CD4-positive, alpha-beta T cell treated with Interferon gamma for 1 hour (primary cell): Measurements from ENCODE around the gene ATP5PB.

Experiments used
- DNase-seq: peaks from one replicate; pipeline ENCODE4 v3.0.0-alpha.2; 2020

Gene ATP5PB

DNA sequence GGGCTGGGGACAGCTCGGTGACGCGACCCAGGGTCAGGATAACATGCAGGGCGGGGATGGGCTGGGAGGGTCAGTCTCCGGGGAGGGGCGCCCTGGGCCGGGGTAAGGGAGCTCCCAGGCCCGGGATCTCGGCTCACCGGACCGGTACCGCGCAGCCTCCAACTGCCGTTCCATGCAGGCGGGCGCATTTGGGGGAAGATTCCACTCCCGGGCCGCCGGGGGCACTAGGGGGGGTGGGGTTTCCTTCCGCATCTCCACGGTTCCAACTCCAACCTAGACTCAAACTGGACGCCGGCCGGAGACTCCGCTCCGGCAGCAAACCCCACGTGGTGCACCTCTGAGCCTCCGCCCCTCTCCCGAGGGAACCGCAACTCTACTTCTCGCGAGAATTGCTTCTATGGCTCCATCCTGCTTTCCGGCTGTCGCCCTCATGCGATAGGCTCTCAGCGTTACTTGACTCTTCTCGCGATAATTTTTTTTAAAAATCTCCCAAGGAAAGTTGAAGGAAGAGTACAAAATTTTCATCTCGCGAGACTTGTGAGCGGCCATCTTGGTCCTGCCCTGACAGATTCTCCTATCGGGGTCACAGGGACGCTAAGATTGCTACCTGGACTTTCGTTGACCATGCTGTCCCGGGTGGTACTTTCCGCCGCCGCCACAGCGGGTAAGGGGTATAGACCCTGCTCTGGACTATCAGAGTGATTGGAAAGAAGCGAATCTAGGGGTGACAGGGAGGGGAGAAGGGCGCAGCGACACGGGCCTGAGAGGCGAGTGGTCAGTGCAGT is at the start of gene ATP5PB, which contains the start of gene WDR77:
ATP5PB (plus strand) TSS at position 547 of the 785 bp plus-strand sequence; CDS start at position 625, 78 bp downstream.
WDR77 (minus strand) TSS at position 339 of the 785 bp plus-strand sequence; CDS start at position 252, 87 bp downstream.
- DNase-seq = peak; percentile 96

- peak; percentile 6 for DNase-seq
Measured at GRCh38 chr1:111399792-111400610, 49.3 kb upstream of the ATP5PB start.

GRCh38 chr1:111402083-111402482 is 47.2 kb upstream of the ATP5PB start:
- DNase-seq = no peak

DNA sequence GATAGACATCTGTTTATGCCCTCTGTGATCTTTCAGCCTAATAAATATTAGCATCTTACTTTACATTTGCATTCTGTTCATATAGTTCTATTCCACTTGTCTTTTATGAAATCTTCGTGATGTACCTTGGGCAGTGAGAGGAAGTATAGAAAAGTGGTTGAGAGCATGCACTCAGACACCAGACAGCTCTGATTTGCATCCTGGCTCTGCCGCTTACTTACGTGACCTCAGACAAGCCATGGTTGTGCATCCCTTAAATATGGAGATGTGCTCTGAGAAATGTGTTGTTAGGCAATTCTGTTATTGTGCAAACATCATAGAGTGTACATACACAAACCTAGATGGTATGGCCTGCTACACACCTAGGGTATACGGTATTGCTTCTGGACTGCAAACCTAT is 44.7 kb upstream of the ATP5PB start:
- DNase-seq = no peak

- peak; percentile 43 for DNase-seq
Measured at GRCh38 chr1:111406321-111406768, 42.9 kb upstream of the ATP5PB start.

- DNase-seq = no peak
Measured at GRCh38 chr1:111407301-111407700, 42.0 kb upstream of the ATP5PB start.

- no peak for DNase-seq
Measured at GRCh38 chr1:111412839-111413238, 36.4 kb upstream of the ATP5PB start.

- no peak for DNase-seq
Measured at GRCh38 chr1:111414756-111415155, 34.5 kb upstream of the ATP5PB start.

GRCh38 chr1:111415461-111415860 is 33.8 kb upstream of the ATP5PB start:
- DNase-seq = no peak

DNA sequence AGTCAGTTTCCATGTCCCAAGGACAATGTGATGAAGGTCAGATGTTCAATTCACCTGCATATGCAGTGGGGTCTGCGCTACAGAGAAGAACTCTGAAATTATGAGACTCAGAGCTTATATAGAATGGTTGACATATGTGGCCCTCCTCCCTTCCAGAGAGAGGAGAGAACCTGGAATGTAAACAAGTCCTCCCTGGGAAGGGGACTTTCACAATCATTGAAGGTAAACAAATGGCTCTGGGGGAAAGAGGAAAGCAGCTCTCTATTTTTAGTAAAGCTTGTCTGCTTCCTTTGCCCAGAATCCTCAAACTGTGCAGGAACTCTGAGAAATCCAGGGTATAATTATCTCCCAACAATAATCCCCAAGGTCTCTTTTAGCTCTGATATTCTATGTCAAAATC is 31.5 kb upstream of the ATP5PB start:
- no peak for DNase-seq

DNA sequence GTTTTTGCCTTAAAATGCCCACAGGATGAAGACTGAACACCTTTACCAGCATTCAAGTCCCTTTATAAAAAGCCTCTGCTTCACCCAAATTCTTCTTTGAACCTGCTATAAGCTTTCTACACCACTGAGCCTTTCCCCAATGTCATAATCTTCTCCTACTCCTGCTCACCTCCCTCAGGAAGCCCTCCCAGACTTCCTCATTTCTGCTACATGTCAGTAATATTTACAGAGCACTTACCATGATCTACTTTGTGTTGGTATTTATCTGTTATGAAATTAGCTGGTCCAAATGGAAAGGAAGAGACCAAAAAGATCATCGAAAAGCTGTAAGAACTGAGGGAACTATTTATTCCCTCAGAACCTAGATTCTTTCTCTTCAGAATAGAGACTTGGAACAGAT is 30.2 kb upstream of the ATP5PB start:
- DNase-seq = no peak

DNA sequence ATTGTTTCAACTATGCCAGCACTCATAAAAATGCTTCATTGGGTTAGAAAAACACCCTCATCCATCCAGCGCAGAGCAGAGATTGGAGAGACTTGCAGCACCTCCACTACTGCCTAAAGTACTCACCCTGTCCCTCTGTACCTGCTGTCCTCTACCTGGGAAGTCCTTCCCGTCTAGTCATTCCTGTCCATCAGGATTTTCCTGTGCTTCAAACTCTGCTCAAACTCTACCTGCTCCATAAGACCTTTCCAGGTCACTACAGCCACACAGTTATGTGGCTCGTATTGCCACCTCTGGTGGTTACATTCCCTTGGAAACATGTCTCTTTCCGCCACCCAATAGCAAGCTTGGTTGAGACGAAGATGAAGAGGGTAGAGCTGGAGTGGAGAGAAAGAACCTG is 28.9 kb upstream of the ATP5PB start:
- no peak for DNase-seq

DNA sequence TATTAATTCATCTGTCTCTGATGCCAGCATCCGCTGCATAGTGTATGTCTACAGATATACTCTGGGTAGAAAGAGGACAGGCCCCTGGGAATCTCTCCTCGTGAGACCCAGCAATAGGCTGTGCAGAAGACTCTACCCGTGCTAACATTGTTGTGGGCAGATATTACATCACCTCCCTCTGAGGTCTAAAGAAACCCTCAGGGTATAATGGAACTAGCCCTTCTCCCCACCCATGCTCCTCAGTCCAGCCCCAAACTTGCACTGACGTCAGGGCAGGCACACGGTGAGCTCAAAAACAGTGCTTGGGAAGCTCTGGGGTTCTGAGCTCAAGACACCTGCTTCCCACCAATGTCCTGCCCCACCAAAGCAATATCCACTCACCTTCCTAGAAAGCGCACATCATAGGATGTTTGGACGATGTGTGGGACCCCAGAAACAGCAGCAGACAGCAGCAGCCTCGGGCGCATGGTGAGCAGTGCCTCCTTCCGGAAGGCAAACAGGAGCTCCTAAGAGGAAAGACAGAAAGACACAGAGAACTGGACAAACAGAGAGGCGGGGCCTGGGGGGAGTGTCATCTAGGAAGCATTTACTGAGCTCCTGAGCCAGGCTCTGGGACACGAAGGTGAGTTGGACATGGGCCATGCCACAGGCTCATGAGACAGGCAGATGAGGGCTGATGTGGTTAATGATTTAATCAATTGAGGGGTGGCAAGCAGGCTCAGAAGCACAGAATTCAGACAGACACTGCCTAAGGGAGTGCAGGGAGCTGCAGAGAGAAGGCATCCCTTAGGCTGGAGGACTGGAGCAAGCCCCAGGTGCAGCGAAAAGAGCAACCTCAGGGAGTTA is 26.5 kb upstream of the ATP5PB start:
- DNase-seq = no peak

- no peak for DNase-seq
Measured at GRCh38 chr1:111424281-111424680, 25.0 kb upstream of the ATP5PB start.

GRCh38 chr1:111436726-111437125 is 12.5 kb upstream of the ATP5PB start:
- DNase-seq = no peak

DNA sequence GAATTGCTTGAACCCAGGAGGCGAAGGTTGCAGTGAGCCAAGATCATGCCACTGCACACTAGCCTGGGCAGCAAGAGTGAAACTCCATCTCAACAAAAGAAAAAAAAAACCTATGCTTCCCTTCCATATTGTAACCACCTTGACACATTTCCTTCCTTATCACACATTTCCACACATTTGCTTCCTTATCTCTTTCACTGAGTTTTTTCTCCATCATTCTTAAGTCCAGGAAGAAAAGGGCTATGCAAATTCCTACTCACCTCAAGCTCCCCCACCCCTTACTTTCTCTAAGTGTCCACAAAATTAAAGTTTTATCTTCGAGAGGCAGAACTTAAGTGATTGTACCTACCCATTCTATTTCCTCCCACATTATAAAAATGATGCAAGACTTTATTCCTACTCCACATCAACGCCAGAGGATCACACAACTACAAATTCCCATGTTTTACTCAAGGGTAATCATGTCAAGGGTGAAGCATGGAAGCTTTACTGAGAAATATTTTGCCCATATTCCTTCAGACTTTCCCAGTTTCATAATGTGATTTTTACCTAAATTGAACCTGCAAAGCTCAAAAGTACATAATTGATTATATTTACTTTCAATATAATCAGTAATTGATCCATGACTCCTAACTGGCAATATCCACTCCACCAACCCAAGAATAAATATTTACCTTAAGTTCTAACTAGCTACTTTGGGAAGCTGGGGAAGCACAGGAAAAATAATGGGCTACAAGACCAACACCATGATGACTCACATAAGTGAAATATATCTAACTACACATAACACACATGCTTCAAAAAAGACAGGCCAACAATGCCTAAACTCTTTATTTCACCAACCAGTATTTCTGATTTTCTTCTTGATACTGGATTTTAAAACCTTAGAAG is 9.6 kb upstream of the ATP5PB start:
- no peak for DNase-seq

GRCh38 chr1:111441573-111442192 is 7.6 kb upstream of the ATP5PB start:
- DNase-seq = peak; percentile 61

DNA sequence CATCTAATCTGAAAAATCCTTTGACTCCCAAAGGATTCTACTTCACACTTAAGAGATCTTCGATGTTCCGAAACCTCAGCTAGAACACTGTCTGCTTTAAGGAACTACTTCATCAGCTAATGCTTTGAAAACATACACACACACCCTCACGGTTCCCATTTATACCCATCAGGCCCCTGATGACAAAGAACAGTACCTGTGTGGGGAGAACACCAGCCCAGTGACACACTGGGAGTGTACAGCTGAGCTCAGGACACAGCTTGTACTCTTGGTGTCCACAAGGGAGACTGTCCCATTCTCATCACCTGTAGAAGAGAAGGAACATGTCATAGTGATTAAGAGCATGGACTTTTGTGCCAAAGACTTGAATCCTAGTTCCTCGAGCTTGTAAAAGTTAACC is 6.8 kb upstream of the ATP5PB start:
- DNase-seq = no peak

GRCh38 chr1:111444031-111444430 is 5.2 kb upstream of the ATP5PB start:
- no peak for DNase-seq

GRCh38 chr1:111446546-111446945 is 2.7 kb upstream of the ATP5PB start:
- DNase-seq = no peak
